HepG2 (cell line): ENCODE results near the gene DNMT3B. TPM values are rescaled to one million over a fixed set of nuclear protein-coding genes. Genes with fewer than 3 reads are reported as not detected.

Experiments used
- ATAC-seq: fragments of 200-7000 bp; cut with Tn5 transposase; 3 replicates; pipeline ENCODE4 v1.9.1; 2020; ENCODE audit warnings: mild to moderate bottlenecking, moderate library complexity
- BruUV-seq: library from RNA; stranded (reverse); fragments of 400-500 nt; replicated peaks from 2 replicates; lab custom pipeline; 2021; lab: Mats Ljungman, UMichigan
- CTCF ChIA-PET: fragments of 300-600 bp; formaldehyde crosslinking; extraction: SDS; loops from one replicate; lab custom pipeline; 2021; ENCODE audit warnings: low total read pairs, inconsistent platforms, low intra/inter-chr PET ratio; lab: Yijun Ruan, JAX
- POLR2A ChIA-PET: fragments of 350-600 bp; sonication (Branson Sonifier 250); formaldehyde crosslinking; loops from one replicate; lab custom pipeline; 2020; ENCODE audit warnings: antibody characterized with exemption, inconsistent platforms; lab: Yijun Ruan, JAX
- DNase-seq: peaks from one replicate; pipeline ENCODE4 v3.0.0-alpha.2; 2015; ENCODE audit warnings: low spot score
- FAIRE-seq: peaks from 3 replicates; lab custom pipeline; 2011; peaks lifted over from hg19 to GRCh38; lab: Jason Lieb, UNC
- H2AFZ ChIP-seq: one replicate; pipeline ENCODE4 v1.6.1; 2011; ENCODE audit warnings: low read length, inconsistent platforms
- H3K27ac ChIP-seq: fragments of 300-600 bp; 3 replicates; pipeline ENCODE4 v1.8.0; 2011; ENCODE audit warnings: mixed run types, mild to moderate bottlenecking, mixed read lengths, low read length, inconsistent platforms; ENCODE audit not compliant: insufficient read depth; ENCODE audit errors: extremely low read length
- H3K27me3 ChIP-seq, 2 experiments: fragments of 200-600 bp in 1 of 2; 2 replicates in 1 of 2; 3 replicates in 1 of 2; pipeline versions ENCODE4 v1.6.0 to v1.8.0; 2011; ENCODE audit warnings: low read length in 2 of 2, mild to moderate bottlenecking in 2 of 2, moderate library complexity in 2 of 2, inconsistent platforms in 1 of 2; ENCODE audit not compliant: insufficient read depth in 2 of 2, control insufficient read depth in 1 of 2
- H3K36me3 ChIP-seq, 2 experiments: fragments of 200-600 bp in 1 of 2; replicated peaks in 1 of 2; 2 replicates in 1 of 2; 3 replicates in 1 of 2; pipeline versions ENCODE4 v1.5.1 to v1.8.0; 2011; ENCODE audit warnings: low read length in 2 of 2, inconsistent platforms in 1 of 2; ENCODE audit not compliant: insufficient read depth in 2 of 2, control insufficient read depth in 1 of 2
- H3K4me1 ChIP-seq: 2 replicates; pipeline ENCODE4 v1.5.1; 2012; ENCODE audit warnings: low read length, inconsistent platforms; ENCODE audit not compliant: insufficient read depth
- H3K4me2 ChIP-seq: 2 replicates; pipeline ENCODE4 v1.6.0; 2011; ENCODE audit warnings: low read depth, low read length, inconsistent platforms
- H3K4me3 ChIP-seq, 3 experiments: fragments of 200-600 bp in 1 of 3; sonication (generic), shearing (Covaris generic) in 1 of 3; replicated peaks in 1 of 3; 2 replicates each; pipeline ENCODE4 v1.5.1; 2011 to 2016; ENCODE audit warnings: low read length in 3 of 3, inconsistent platforms in 2 of 3, low read depth in 2 of 3, mild to moderate bottlenecking in 2 of 3, control low read depth in 1 of 3, mixed read lengths in 1 of 3; ENCODE audit not compliant: insufficient read depth in 1 of 3
- H3K79me2 ChIP-seq: one replicate; pipeline ENCODE4 v1.6.1; 2011; ENCODE audit warnings: low read length, inconsistent platforms; ENCODE audit not compliant: insufficient read depth
- H3K9ac ChIP-seq: 2 replicates; pipeline ENCODE4 v1.6.0; 2011; ENCODE audit warnings: mild to moderate bottlenecking, low read depth, low read length, inconsistent platforms; ENCODE audit not compliant: insufficient read depth
- H3K9me3 ChIP-seq: 2 replicates; pipeline ENCODE4 v1.5.1; 2012; ENCODE audit warnings: mild to moderate bottlenecking, low read length
- H4K20me1 ChIP-seq: 2 replicates; pipeline ENCODE4 v1.6.0; 2011; ENCODE audit warnings: inconsistent platforms, mild to moderate bottlenecking, low read length, moderate library complexity; ENCODE audit not compliant: insufficient read depth
- HIVEP1 ChIP-seq: sonication (generic); formaldehyde crosslinking; IDR thresholded peaks from 2 replicates; pipeline ENCODE4 v1.4.0; 2020; ENCODE audit warnings: mild to moderate bottlenecking, missing genetic modification reagents
- KDM5B ChIP-seq: sonication (generic); formaldehyde crosslinking; IDR thresholded peaks from 2 replicates; pipeline ENCODE4 v1.4.0; 2020; ENCODE audit warnings: missing genetic modification reagents, mild to moderate bottlenecking, borderline replicate concordance
- ZNF3 ChIP-seq: IDR thresholded peaks from 2 replicates; pipeline ENCODE4 v1.7.0; 2017; ENCODE audit warnings: inconsistent platforms
- ZNF768 ChIP-seq: sonication (generic); formaldehyde crosslinking; IDR thresholded peaks from 2 replicates; pipeline ENCODE4 v1.4.0; 2020; ENCODE audit warnings: missing genetic modification reagents
- WGBS: methylation state at CpG from one replicate; pipeline ENCODE4 v1.1.6; 2017; ENCODE audit warnings: low lambda C conversion rate; 5-methylcytosine and 5-hydroxymethylcytosine counted together
- in situ Hi-C: cut with HindIII; loops from 2 replicates; pipeline ENCODE4 v1.10.0; 2017; ENCODE audit warnings: low pct_unique_long_range_greater_than_20kb; ENCODE audit not compliant: extremely low pct_ligation_motif_present
- intact Hi-C: fragments of 100-400 bp; cut with micrococcal nuclease; formaldehyde crosslinking; loops from one replicate; pipeline ENCODE4 v1.10.0; 2022; ENCODE audit not compliant: unreplicated experiment
- polyA plus RNA-seq, 8 experiments: library from polyadenylated mRNA; depleted of rRNA in 3 of 8; stranded (reverse) in 7 of 8; unstranded in 1 of 8; fragments of >200 nt; fragmentation: Illumina TruSeq in 4 of 8; extraction: Trizol in 4 of 8; gene quantifications; 2 replicates each; pipeline versions ENCODE4 v1.2.1 to v1.2.3, GENCODE V29; 2011 to 2016; ENCODE audit warnings: low read depth in 4 of 8, missing spikeins in 1 of 8, mixed read lengths in 1 of 8; ENCODE audit not compliant: insufficient read depth in 1 of 8
- total RNA-seq, 5 experiments: library from RNA; depleted of rRNA; stranded (reverse); fragments of >200 nt; fragmentation: Illumina TruSeq; extraction: Trizol; gene quantifications; 2 replicates each; pipeline ENCODE4 v1.2.3, GENCODE V29; 2016; ENCODE audit warnings: low read depth in 1 of 5
- TF ChIP-seq, protein P1 (sequence below): sonication (generic); formaldehyde crosslinking; IDR thresholded peaks from 2 replicates; pipeline ENCODE4 v1.9.0; 2022; ENCODE audit warnings: missing genetic modification reagents, mild to moderate bottlenecking, borderline replicate concordance

Gene DNMT3B
- total and polyA plus RNA-seq, 2 of the 13 experiments (the other 11 are each of a cell fraction or from before 2014, with no cell fraction given), result 3.8 to 13.9 TPM

GRCh38 chr20:32780278-32780677 is 18.1 kb downstream of the DNMT3B start:
- ChIA-PET POLR2A (no interaction called here), CTCF (interaction anchor here (0.8 to 6.1 kb wide), 2 partner anchors 102 to 107 kb away, joined by 4 to 203 read pairs; partner anchors contain the start of gene C20orf203)
- ATAC-seq (no peak), DNase-seq (no peak), FAIRE-seq (no peak)
- in situ Hi-C loops, result no loop called here
- Histone ChIP-seq H3K4me3 (no peak overlapping the region), H4K20me1 (no peaks in the 10 kb centered on the region), H3K4me2 (no peak overlapping the region), H3K27ac (no peak overlapping the region), H3K27me3 (no peaks in the 10 kb centered on the region), H3K4me1 (peaks cover 31% of the 10 kb centered on the region), H3K9me3 (no peaks in the 10 kb centered on the region), H3K79me2 (no peaks in the 10 kb centered on the region), H3K9ac (no peak overlapping the region), H3K36me3 (peaks cover 4 to 16% of the 10 kb centered on the region in 2 experiments; a peak in 4 of 5 replicates), H2AFZ (no peak overlapping the region)
- no TSS peak for BruUV-seq
- intact Hi-C loops, result no loop called here
- 0 out of 2 replicates have a peak, but pooled peaks have one; percentile 12 for TF ChIP-seq KDM5B (CRISPR knock-in tag)
- no peak for TF ChIP-seq ZNF3 (CRISPR knock-in tag)
- TF ChIP-seq, protein P1, sequence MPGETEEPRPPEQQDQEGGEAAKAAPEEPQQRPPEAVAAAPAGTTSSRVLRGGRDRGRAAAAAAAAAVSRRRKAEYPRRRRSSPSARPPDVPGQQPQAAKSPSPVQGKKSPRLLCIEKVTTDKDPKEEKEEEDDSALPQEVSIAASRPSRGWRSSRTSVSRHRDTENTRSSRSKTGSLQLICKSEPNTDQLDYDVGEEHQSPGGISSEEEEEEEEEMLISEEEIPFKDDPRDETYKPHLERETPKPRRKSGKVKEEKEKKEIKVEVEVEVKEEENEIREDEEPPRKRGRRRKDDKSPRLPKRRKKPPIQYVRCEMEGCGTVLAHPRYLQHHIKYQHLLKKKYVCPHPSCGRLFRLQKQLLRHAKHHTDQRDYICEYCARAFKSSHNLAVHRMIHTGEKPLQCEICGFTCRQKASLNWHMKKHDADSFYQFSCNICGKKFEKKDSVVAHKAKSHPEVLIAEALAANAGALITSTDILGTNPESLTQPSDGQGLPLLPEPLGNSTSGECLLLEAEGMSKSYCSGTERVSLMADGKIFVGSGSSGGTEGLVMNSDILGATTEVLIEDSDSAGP, result no peak
- 95% methylated on average over 16 of the region's 16 CpGs for WGBS

GRCh38 chr20:32780749-32781655 is 18.8 kb downstream of the DNMT3B start:
- H4K20me1 ChIP-seq, result no peaks in the 10 kb centered on the region
- 91% methylated on average over 18 of the region's 18 CpGs for WGBS
- CTCF ChIA-PET, result interaction anchor here (0.8 to 6.1 kb wide), 2 partner anchors 103 to 108 kb away, joined by 4 to 203 read pairs; partner anchors contain the start of gene C20orf203
- FAIRE-seq, result no peak
- no peak overlapping the region for H3K4me2 ChIP-seq
- H3K4me3 ChIP-seq, result no peak overlapping the region
- in situ Hi-C loops (no loop called here), intact Hi-C loops (no loop called here)
- ATAC-seq, result no peak
- H3K4me1 ChIP-seq, result peaks cover 23% of the 10 kb centered on the region
- BruUV-seq, result no TSS peak
- no peak for DNase-seq
- no peak overlapping the region for H3K9ac ChIP-seq
- H2AFZ ChIP-seq, result no peak overlapping the region
- TF ChIP-seq HIVEP1, result 0 out of 2 replicates have a peak, but pooled peaks have one; percentile 35
- TF ChIP-seq ZNF768, result no peak
- H3K36me3 ChIP-seq, result peaks cover 4 to 20% of the 10 kb centered on the region in 2 experiments; a peak in 4 of 5 replicates
- POLR2A ChIA-PET, result no interaction called here
- H3K79me2 ChIP-seq, result no peaks in the 10 kb centered on the region
- H3K27me3 ChIP-seq, result no peaks in the 10 kb centered on the region
- H3K9me3 ChIP-seq, result no peaks in the 10 kb centered on the region
- H3K27ac ChIP-seq, result no peak overlapping the region
